ENCODE data around the gene CD37.
"Not testable (repeated sequence)": the region's sequence is repeated elsewhere in the genome, so short reads cannot be mapped to it uniquely, and the experiment has no call there.

CD37 gene

GRCh38 chr19:49347191-49347590 lies 12.0 kb downstream of the CD37 start:
- DNase-seq (ENCODE audit: low spot score): no peak

DNA sequence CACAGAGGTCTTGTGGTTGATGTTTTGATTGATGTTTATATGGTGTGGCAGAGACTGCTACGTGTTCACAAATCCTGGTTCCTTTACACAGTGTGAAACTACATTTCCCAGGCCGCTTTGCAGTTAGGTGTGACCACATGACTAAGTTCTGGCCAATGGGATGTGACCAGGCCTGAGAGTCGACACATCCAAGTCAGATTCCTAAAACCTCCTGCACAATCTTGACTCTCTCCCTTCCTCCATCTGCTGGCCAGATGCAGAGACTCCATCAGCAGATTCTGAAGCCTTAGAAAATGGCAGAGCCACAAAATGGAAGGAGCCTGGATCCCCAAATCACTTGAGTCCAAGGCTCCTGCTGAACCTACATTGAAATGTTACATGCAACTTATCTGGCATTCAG lies 12.6 kb downstream of the CD37 start:
- peak; percentile 85 for DNase-seq (ENCODE audit: low spot score)

- DNase-seq (ENCODE audit: low spot score): no peak
These were observed 13.3 kb downstream of the CD37 start for GRCh38 chr19:49348305-49349189.

DNA sequence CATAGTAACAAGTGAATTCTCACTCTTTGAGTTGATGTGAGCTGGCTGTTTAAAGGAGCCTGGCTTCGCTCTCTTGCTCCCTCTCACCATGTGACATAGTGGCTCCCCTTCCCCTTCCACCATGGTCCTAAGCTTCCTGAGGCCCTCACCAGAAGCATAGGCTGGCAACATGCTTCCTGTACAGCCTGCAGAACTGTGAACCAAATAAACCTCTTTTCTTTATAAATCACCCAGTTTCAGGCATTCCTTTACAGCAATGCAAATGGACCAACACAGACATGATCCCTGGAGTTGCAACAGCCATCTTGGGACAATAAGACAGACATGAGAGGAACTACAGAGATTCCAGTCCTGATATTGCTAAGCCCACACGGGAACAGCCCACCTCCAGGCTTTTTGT lies 14.4 kb downstream of the CD37 start:
- no peak for DNase-seq (ENCODE audit: low spot score)

DNA sequence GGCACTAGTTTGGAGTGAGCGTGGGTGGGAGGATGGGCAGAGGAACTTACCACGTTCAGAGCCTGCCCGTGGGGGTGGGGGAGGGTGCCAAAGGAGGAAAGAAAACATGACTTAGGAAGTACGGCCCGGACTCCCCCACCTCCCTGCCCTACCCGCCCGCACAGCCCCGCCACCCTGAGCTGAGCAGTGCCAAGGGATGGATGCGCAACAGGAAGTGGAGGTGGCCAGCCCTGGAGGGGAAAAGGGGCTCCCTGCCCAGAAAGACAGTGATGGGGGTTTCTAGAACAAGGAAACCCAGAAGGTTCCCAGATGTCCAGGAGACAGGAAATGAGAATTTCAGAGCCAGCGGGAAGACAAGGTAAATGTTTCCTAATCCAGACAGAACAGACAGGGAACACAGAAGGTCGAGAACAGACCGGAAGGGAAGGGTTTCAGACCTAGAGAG lies 20.7 kb downstream of the CD37 start:
- no peak for DNase-seq (ENCODE audit: low spot score)

- DNase-seq (ENCODE audit: low spot score): no peak
These were observed 21.2 kb downstream of the CD37 start for GRCh38 chr19:49356382-49356781.

DNA sequence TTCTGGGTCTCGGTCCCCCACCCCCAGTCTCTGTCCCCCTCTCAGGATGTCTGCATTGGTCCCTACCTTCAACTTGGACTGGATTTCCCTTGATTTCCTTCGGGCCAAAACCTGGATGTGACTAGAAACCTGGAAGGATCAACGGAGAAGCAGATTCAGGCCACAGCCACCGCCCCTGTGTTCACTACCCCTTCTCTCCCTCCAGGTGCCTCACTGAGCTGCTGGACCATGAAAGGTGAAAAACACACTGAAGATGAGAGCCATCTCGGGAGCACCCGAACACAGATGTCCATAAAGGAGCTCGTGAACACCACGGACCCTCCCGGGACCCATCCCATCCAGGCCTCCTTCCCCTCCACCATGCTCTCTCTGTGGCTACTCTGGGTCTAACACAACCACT lies 22.0 kb downstream of the CD37 start:
- no peak for DNase-seq (ENCODE audit: low spot score)

DNA sequence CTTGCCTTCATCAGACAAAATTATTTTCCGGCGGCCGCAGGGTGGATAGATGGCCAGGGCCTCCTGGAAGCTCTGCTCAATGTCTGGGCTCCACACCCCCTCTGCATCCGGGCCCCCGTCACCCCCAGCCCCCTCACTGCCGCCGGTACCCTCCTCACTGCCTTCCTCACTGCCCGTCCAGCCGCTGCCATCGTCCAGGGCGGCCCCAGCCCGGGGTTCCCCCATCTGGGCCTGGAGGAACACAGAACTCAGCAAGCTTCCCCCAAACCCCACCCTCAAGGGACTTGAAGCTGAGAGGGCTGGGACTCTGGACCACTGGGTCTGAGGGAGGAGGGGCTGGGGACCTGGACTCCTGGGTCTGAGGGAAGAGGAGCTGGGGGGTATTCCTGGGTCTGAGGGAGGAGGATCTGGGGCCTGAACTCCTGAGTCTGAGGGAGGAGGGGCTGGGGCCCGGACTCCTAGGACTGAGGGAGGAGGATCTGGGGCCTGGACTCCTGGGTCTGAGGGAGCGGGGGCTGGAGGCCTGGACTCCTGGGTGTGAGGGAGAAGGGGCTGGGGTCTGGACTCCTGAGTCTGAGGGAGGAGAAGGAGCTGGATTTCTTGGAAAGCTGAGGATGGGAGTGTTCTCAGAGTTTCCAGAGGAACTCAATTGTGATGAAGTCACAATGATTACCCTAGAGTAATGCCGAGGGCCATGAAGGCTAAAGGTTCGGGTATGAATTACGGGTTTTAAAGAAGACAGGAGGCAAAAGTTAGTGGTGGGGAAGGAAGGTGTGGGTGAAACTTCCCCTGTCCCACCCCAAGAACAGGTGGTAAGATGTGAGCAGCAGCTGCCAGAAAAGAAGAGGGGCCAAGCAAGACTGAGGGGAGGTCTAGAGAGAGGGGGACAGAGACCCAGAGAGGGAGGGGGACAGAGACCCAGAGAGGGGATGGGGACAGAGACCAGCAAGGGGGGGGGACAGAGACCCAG lies 24.9 kb downstream of the CD37 start:
- no peak for DNase-seq (ENCODE audit: low spot score)

DNA sequence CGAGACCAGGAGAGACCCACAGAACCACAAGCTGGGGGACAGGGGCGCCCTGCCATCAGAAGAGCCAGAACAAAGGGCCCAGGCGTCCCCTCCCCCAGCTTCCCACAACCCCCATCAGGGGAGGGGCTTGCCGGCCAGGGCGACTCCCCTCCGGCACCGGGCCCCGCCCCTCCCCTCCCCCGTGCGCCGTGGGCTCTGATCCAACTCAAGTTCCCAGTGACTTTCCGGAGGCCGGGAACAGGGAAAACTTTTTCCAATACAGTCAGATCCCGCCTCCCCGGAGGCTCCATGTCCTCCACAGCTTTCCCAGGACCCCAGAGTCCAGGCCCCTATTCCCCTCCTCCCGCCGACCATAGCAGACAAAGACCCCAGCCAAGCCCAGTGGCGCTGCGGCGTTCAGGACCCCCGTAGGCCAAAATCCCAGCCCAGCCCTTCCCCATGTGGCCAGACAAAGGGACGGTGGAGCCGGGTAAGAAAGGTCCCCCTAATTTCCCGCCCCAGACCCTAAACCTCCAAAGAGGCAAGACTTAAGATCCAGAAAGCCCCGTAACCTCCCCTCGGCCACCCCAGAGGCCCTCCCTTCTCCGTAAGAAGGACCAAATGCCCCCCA lies 26.3 kb downstream of the CD37 start:
- peak; percentile 92 for DNase-seq (ENCODE audit: low spot score)

GRCh38 chr19:49362048-49362928 lies 27.1 kb downstream of the CD37 start, which contains the start of gene TEAD2:
TSS of gene TEAD2 (minus strand) at chr19:49362416. CDS start at chr19:49360075, 2,341 bp downstream.
- peak; percentile 86 for DNase-seq (ENCODE audit: low spot score)

- DNase-seq (ENCODE audit: low spot score): peak; percentile 33
These were observed 27.7 kb downstream of the CD37 start for GRCh38 chr19:49362929-49363267.

GRCh38 chr19:49363268-49364082 lies 28.3 kb downstream of the CD37 start, which contains the start of gene DKKL1:
TSS of gene DKKL1 (plus strand) at chr19:49363877. CDS start at chr19:49363999, 122 bp downstream.
- DNase-seq (ENCODE audit: low spot score): peak; percentile 99

GRCh38 chr19:49364083-49364737 lies 29.0 kb downstream of the CD37 start:
- no peak for DNase-seq (ENCODE audit: low spot score)

DNA sequence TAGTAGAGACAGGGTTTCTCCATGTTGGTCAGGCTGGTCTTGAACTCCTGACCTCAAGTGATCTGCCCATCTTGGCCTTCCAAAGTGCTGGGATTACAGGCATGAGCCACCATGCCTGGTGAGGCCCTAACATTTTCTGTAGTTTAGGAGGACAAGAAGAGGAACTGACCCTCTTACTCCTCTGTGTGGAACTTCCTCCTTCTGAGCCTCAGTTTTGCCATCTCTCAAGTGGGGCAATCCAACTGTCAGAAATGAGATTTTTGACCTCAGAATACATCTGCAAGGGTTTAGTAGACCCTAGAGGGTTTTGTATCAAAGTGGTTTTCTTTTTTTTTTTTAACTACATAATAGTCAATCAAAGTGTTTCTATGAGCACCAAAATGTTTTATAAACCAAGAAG lies 30.9 kb downstream of the CD37 start:
- no peak for DNase-seq (ENCODE audit: low spot score)

- DNase-seq (ENCODE audit: low spot score): no peak
These were observed 33.6 kb downstream of the CD37 start for GRCh38 chr19:49368711-49369358.

DNA sequence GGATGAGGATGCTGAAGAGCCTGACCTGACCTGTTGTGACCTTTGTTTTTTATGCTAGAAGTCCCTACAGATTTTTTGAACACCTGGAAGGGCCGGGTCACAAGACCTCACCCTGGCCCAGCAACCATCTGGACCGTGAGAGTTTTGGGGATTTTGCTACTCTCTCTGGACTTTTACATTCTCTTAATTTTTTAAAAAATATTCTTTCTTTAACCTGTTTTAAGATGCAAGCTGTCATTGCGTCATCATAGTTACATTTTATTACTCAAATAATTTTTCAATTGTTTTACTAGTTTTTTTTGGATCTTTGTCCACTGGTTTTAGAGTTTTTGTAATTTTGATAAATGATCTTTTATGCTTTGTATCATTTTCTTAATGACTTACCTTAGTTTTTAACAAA lies 36.0 kb downstream of the CD37 start:
- no peak for DNase-seq (ENCODE audit: low spot score)

DNA sequence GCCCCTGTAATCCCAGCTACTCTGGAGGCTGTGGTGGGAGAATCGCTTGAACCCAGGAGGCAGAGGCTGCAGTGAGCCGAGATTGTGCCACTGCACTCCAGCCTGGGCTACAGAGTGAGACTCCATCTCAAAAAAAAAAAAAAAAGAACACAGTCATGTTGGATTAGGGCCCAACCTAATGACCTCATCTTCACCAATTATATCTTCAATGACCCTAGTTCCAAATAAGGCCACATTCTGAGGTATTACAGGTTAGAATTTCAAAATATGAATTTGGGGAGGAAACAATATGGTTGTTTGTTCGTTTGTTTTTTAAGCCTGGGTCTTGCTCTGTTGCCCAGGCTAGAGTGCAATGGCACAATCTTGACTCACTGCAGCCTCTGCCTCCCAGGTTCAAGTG lies 38.0 kb downstream of the CD37 start:
- DNase-seq (ENCODE audit: low spot score): not testable (repeated sequence)

- DNase-seq (ENCODE audit: low spot score): peak; percentile 6
These were observed 39.6 kb downstream of the CD37 start for GRCh38 chr19:49374665-49375434.

Data from AG20443 (cell line).